Skeletal muscle cell (primary cell): ENCODE data around the gene PDE3A.
A peak's percentile ranks its signal among the peaks of the same experiment; 100 is the strongest.
"Not testable (repeated sequence)": the region's sequence is repeated elsewhere in the genome, so short reads cannot be mapped to it uniquely, and the experiment has no call there.

Experiments used
- DNase-seq: peaks from one replicate; pipeline ENCODE4 v3.0.0-alpha.2; 2010; ENCODE audit warnings: low read depth
- H3K4me3 ChIP-seq: 2 replicates; pipeline ENCODE4 v1.5.1; 2011; ENCODE audit warnings: low read depth, mild to moderate bottlenecking, control low read depth, low read length, moderate library complexity

PDE3A gene

GRCh38 chr12:20513189-20513588 lies 144.9 kb downstream of the PDE3A start:
- DNase-seq, result no peak
- H3K4me3 ChIP-seq, result no peak overlapping the region

- DNase-seq, result no peak
- no peak overlapping the region for H3K4me3 ChIP-seq
Measured at GRCh38 chr12:20514598-20514997, 146.3 kb downstream of the PDE3A start.

- no peak for DNase-seq
- H3K4me3 ChIP-seq, result no peak overlapping the region
Measured at GRCh38 chr12:20520532-20520931, 152.2 kb downstream of the PDE3A start.

- no peak overlapping the region for H3K4me3 ChIP-seq
- no peak for DNase-seq
Measured at GRCh38 chr12:20523658-20524057, 155.3 kb downstream of the PDE3A start.

- DNase-seq, result no peak
- H3K4me3 ChIP-seq, result no peak overlapping the region
Measured at GRCh38 chr12:20524113-20524512, 155.8 kb downstream of the PDE3A start.

GRCh38 chr12:20525064-20525610 lies 156.8 kb downstream of the PDE3A start:
- no peak for DNase-seq
- no peak overlapping the region for H3K4me3 ChIP-seq

GRCh38 chr12:20527417-20528163 lies 159.3 kb downstream of the PDE3A start:
- DNase-seq, result peak; percentile 68

GRCh38 chr12:20528208-20528607 lies 159.9 kb downstream of the PDE3A start:
- no peak overlapping the region for H3K4me3 ChIP-seq
- DNase-seq, result no peak

More at GRCh38 chr12:20527417-20528163, 159.3 kb downstream of the PDE3A start:
- no peak overlapping the region for H3K4me3 ChIP-seq

GRCh38 chr12:20546267-20546666 lies 177.9 kb downstream of the PDE3A start:
- no peak overlapping the region for H3K4me3 ChIP-seq
- DNase-seq, result no peak

GRCh38 chr12:20547816-20548575 lies 179.7 kb downstream of the PDE3A start:
- no peak overlapping the region for H3K4me3 ChIP-seq
- DNase-seq, result peak; percentile 12

GRCh38 chr12:20548611-20549010 lies 180.3 kb downstream of the PDE3A start:
- no peak overlapping the region for H3K4me3 ChIP-seq
- no peak for DNase-seq

GRCh38 chr12:20549108-20549719 lies 180.9 kb downstream of the PDE3A start:
- peak; percentile 11 for DNase-seq
- no peak overlapping the region for H3K4me3 ChIP-seq

- DNase-seq, result not testable (repeated sequence)
Measured at GRCh38 chr12:20551742-20552442, 183.6 kb downstream of the PDE3A start.

GRCh38 chr12:20552586-20552985 lies 184.2 kb downstream of the PDE3A start:
- H3K4me3 ChIP-seq, DNase-seq: not testable (repeated sequence)

More at GRCh38 chr12:20551742-20552442, 183.6 kb downstream of the PDE3A start:
- H3K4me3 ChIP-seq, result not testable (repeated sequence)

GRCh38 chr12:20555015-20555414 lies 186.7 kb downstream of the PDE3A start:
- no peak overlapping the region for H3K4me3 ChIP-seq
- no peak for DNase-seq

- no peak for DNase-seq
- H3K4me3 ChIP-seq, result no peak overlapping the region
Measured at GRCh38 chr12:20555771-20556170, 187.4 kb downstream of the PDE3A start.

- H3K4me3 ChIP-seq, result no peak overlapping the region
- no peak for DNase-seq
Measured at GRCh38 chr12:20557096-20557495, 188.8 kb downstream of the PDE3A start.

GRCh38 chr12:20560935-20561334 lies 192.6 kb downstream of the PDE3A start:
- no peak for DNase-seq
- no peak overlapping the region for H3K4me3 ChIP-seq

- H3K4me3 ChIP-seq, result no peak overlapping the region
- DNase-seq, result peak; percentile 6
Measured at GRCh38 chr12:20561871-20562270, 193.5 kb downstream of the PDE3A start.
